Activated B cell treated with CpG ODN at 0.5 μM for 24 hours (primary cell): ENCODE results near the gene DONSON. TPM values are rescaled to one million over a fixed set of nuclear protein-coding genes. Genes with fewer than 3 reads are reported as not detected.
"Not testable (repeated sequence)": the region's sequence is repeated elsewhere in the genome, so short reads cannot be mapped to it uniquely, and the experiment has no call there.

Experiments
- ATAC-seq: fragments of 200-7000 bp; cut with Tn5 transposase; one replicate; pipeline ENCODE4 v1.10.0; 2021; ENCODE audit warnings: low read depth, mild to moderate bottlenecking, moderate library complexity
- CTCF ChIA-PET: fragments of 350-600 bp; sonication (Branson Sonifier 250); formaldehyde crosslinking; loops from one replicate; lab custom pipeline; 2021; ENCODE audit warnings: antibody characterized with exemption; lab: Charles Lee
- POLR2A ChIA-PET: fragments of 350-600 bp; sonication (Branson Sonifier 250); formaldehyde crosslinking; loops from one replicate; lab custom pipeline; 2021; ENCODE audit warnings: antibody characterized with exemption; lab: Charles Lee
- DNase-seq: peaks from one replicate; pipeline ENCODE4 v3.0.0; 2022
- H3K27ac Mint-ChIP-seq: one replicate; pipeline ENCODE4 v1.8.0; 2020; ENCODE audit warnings: mixed read lengths
- H3K27me3 Mint-ChIP-seq: one replicate; pipeline ENCODE4 v1.8.0; 2021; ENCODE audit warnings: mixed read lengths
- H3K36me3 Mint-ChIP-seq: one replicate; pipeline ENCODE4 v1.8.0; 2021; ENCODE audit warnings: low read depth, mixed read lengths
- H3K4me1 Mint-ChIP-seq: one replicate; pipeline ENCODE4 v1.8.0; 2021; ENCODE audit warnings: mixed read lengths
- H3K4me3 Mint-ChIP-seq: one replicate; pipeline ENCODE4 v1.8.0; 2020; ENCODE audit warnings: mild to moderate bottlenecking, mixed read lengths
- H3K9me3 Mint-ChIP-seq: one replicate; pipeline ENCODE4 v1.8.0; 2020; ENCODE audit warnings: mixed read lengths
- intact Hi-C: fragments of 100-400 bp; cut with micrococcal nuclease; formaldehyde crosslinking; loops from one replicate; pipeline ENCODE4 v1.15.1; 2024
- total RNA-seq: library from RNA; stranded (reverse); gene quantifications from 2 replicates; pipeline ENCODE4 v1.2.3, GENCODE V29; 2022
- TF ChIP-seq, protein P1 (sequence below): fragments of 200-600 bp; IDR thresholded peaks from one replicate; pipeline ENCODE4 v1.8.0; 2022; ENCODE audit warnings: antibody characterized with exemption, mild to moderate bottlenecking

Gene DONSON
- total RNA-seq, 1 donor from 2014 or later: 4.4 TPM

DNA sequence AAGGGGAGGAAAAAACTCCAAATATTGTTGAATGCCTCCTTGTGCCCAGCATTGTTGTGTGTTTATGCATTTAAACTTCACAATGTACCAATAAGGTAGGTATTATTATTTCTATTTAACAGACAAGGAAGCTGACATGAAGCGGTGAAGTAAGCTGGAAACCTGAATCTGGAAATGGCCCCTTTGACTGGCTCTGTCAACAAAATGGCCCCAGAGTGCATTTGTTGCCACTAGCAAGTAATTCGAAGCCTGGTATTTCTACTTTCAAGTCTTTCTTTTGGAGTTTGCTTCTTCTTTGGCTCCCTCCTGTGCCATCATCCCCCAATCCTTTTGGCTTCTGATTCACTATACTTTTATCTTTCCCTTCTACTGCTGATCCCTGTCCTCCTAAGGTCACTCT is 29.9 kb upstream of the DONSON start:
- no peaks in the 10 kb centered on the region for H3K27me3 Mint-ChIP-seq
- H3K4me3 Mint-ChIP-seq: no peak overlapping the region
- DNase-seq (no peak), ATAC-seq (no peak)
- H3K36me3 Mint-ChIP-seq: peaks cover 49% of the 10 kb centered on the region
- peaks cover 1% of the 10 kb centered on the region for H3K4me1 Mint-ChIP-seq
- intact Hi-C loops: no loop called here
- ChIA-PET CTCF (interaction anchor here (0.7 kb wide), 1 partner anchor 11 kb away, joined by 3 read pairs; no protein-coding TSS in a partner anchor), POLR2A (no interaction called here)
- TF ChIP-seq, protein P1, sequence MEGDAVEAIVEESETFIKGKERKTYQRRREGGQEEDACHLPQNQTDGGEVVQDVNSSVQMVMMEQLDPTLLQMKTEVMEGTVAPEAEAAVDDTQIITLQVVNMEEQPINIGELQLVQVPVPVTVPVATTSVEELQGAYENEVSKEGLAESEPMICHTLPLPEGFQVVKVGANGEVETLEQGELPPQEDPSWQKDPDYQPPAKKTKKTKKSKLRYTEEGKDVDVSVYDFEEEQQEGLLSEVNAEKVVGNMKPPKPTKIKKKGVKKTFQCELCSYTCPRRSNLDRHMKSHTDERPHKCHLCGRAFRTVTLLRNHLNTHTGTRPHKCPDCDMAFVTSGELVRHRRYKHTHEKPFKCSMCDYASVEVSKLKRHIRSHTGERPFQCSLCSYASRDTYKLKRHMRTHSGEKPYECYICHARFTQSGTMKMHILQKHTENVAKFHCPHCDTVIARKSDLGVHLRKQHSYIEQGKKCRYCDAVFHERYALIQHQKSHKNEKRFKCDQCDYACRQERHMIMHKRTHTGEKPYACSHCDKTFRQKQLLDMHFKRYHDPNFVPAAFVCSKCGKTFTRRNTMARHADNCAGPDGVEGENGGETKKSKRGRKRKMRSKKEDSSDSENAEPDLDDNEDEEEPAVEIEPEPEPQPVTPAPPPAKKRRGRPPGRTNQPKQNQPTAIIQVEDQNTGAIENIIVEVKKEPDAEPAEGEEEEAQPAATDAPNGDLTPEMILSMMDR: no peak
- H3K9me3 Mint-ChIP-seq: no peaks in the 10 kb centered on the region
- H3K27ac Mint-ChIP-seq: no peak overlapping the region

DNA sequence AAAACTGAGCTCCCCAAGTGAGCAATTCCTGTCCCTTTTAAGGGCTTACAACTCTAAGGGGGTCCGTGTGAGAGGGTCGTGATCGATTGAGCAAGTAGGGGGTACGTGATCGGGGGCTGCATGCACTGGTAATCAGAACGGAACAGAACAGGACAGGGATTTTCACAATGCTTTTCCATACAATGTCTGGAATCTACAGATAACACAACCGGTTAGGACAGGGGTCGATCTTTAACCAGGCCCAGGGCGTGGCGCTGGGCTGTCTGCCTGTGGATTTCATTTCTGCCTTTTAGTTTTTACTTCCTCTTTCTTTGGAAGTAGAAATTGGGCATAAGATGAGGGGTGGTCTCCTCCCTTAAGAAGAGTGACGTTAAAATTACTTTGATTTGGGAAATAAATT is 29.1 kb upstream of the DONSON start:
- intact Hi-C loops, CTCF ChIA-PET, POLR2A ChIA-PET, H3K4me1 Mint-ChIP-seq, H3K27me3 Mint-ChIP-seq, ATAC-seq, DNase-seq, H3K9me3 Mint-ChIP-seq, H3K4me3 Mint-ChIP-seq, H3K27ac Mint-ChIP-seq: not testable (repeated sequence)
- peaks cover 52% of the 10 kb centered on the region for H3K36me3 Mint-ChIP-seq

DNA sequence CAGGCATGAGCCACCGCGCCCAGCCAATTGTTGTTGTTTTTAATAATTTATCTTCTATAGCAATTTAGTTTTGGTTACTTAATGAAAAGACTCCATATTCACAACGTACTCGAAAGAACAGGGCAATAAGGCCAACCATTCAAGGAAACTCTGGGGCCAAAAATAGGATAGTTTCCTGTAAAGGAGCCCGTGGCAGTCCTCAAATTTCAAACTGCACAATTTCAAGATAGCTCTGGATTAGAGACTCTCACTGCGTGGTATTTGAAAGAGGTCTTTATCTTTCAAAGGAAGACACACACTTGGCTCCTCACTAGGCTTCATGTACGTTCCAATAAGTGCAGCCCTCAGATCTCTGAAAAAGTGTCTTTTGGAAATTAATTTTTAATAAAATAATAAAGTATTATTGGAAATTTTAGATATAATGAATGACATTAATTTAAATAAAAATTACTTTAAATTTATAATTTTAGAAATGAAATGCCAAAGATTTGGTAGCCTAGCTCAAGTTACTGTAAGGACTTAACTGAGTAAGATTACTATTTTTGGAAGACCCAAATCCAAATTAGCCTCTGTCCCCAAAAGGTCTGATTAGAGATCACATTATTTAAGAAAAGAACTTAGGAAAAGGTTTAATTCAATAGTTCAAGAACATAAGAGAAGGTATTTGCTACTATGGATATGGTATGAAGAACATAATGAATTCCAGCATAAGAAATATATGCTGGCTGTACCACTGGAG is 22.7 kb upstream of the DONSON start:
- Mint-ChIP-seq H3K4me3 (no peak overlapping the region), H3K36me3 (peaks cover 40% of the 10 kb centered on the region), H3K27me3 (no peaks in the 10 kb centered on the region), H3K9me3 (no peaks in the 10 kb centered on the region), H3K4me1 (no peaks in the 10 kb centered on the region), H3K27ac (no peak overlapping the region)
- CTCF ChIA-PET: no interaction called here
- intact Hi-C loops: no loop called here
- ATAC-seq (no peak), DNase-seq (no peak)
- POLR2A ChIA-PET: no interaction called here
- TF ChIP-seq, protein P1: no peak

DNA sequence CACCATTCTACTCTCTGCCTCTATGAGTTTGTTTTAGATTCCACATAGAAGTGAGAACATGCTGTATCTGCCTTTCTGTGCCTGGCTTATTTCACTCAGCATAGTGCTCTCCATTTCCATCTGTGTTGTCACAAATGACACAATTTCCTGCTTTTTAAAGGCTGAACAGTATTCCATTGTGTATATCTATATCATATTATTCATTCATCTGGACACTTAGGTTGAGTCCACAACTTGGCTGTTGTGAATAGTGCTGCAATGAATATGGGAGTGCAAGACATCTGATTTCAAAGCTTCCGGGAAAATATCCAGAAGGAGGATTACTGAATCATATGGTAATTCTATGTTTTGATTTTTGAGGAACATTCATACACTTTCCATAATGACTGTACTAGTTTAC is 20.1 kb upstream of the DONSON start:
- no peak overlapping the region for H3K4me3 Mint-ChIP-seq

DNA sequence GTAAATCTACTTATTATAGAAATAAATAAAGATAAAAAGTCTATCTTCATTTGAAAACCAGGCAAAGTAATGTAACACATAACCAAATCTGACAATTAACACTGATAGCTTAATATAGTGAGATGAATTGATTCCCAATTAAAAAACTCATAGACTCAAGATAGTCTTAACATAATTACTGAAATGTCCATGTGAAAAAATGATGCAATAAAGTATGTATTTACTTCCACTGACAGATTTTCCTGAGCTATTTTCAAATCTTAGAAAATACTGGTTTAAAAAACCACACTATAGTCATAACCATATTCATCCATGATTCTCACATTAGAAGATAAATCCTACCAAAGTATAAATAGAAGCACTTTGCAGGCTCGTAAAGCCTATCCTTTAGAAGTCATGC is 9.6 kb upstream of the DONSON start:
- H3K4me3 Mint-ChIP-seq: no peak overlapping the region
- CTCF ChIA-PET: no interaction called here
- no peaks in the 10 kb centered on the region for H3K9me3 Mint-ChIP-seq

More for the DNA sequence above, 20.1 kb upstream of the DONSON start:
- ChIA-PET CTCF (interaction anchor here (0.9 kb wide), 1 partner anchor 412 kb away, joined by 3 read pairs; no protein-coding TSS in a partner anchor), POLR2A (interaction anchor here (0.6 kb wide), 1 partner anchor 70 kb away, joined by 3 read pairs; no protein-coding TSS in a partner anchor)
- DNase-seq (no peak), ATAC-seq (no peak)
- H3K9me3 Mint-ChIP-seq: no peaks in the 10 kb centered on the region
- no peak overlapping the region for H3K27ac Mint-ChIP-seq
- H3K27me3 Mint-ChIP-seq: no peaks in the 10 kb centered on the region
- H3K36me3 Mint-ChIP-seq: peaks cover 33% of the 10 kb centered on the region
- TF ChIP-seq, protein P1: no peak
- no peaks in the 10 kb centered on the region for H3K4me1 Mint-ChIP-seq
- intact Hi-C loops: loop anchor here (5.0 kb wide), 1 partner anchor 686 kb away; no protein-coding TSS in a partner anchor

More for the DNA sequence above, 9.6 kb upstream of the DONSON start:
- DNase-seq (no peak), ATAC-seq (no peak)
- TF ChIP-seq, protein P1: no peak
- POLR2A ChIA-PET: no interaction called here
- Mint-ChIP-seq H3K4me1 (no peaks in the 10 kb centered on the region), H3K27me3 (no peaks in the 10 kb centered on the region), H3K36me3 (peaks cover 51% of the 10 kb centered on the region), H3K27ac (no peak overlapping the region)
- intact Hi-C loops: no loop called here
